Endothelial cell of umbilical vein (primary cell): ENCODE measurements around the gene ADAT3. TPM values are rescaled to one million over a fixed set of nuclear protein-coding genes. Genes with fewer than 3 reads are reported as not detected.
A peak's percentile ranks its signal among the peaks of the same experiment; 100 is the strongest.

Source experiments
- BruUV-seq: library from RNA; stranded (reverse); fragments of 400-500 nt; replicated peaks from 2 replicates; lab custom pipeline; 2021; lab: Mats Ljungman, UMichigan
- CTCF ChIA-PET: fragments of 300-600, 350-600 bp; sonication (Branson Sonifier 250); formaldehyde crosslinking; loops from one replicate; lab custom pipeline; 2021; ENCODE audit warnings: antibody characterized with exemption, inconsistent platforms; lab: Charles Lee
- POLR2A ChIA-PET: fragments of 300-600, 350-600 bp; sonication (Branson Sonifier 250); formaldehyde crosslinking; loops from one replicate; lab custom pipeline; 2021; ENCODE audit warnings: antibody characterized with exemption, inconsistent platforms; lab: Charles Lee
- DNase-seq: peaks from one replicate; pipeline ENCODE4 v3.0.0-alpha.2; 2011; ENCODE audit warnings: low read depth, low spot score
- FAIRE-seq: peaks from 2 replicates; lab custom pipeline; 2011; peaks lifted over from hg19 to GRCh38; lab: Jason Lieb, UNC
- H2AFZ ChIP-seq: 2 replicates; pipeline ENCODE4 v1.6.0; 2012; ENCODE audit warnings: low read depth, low read length, control low read depth, inconsistent platforms
- H3K27ac ChIP-seq: 2 replicates; pipeline ENCODE4 v1.5.1; 2011; ENCODE audit warnings: low read depth, mild to moderate bottlenecking, control low read depth, low read length, moderate library complexity; ENCODE audit not compliant: insufficient read depth
- H3K27me3 ChIP-seq, 2 experiments: 2 replicates each; pipeline versions ENCODE4 v1.6.0 to v1.6.1; 2011; ENCODE audit warnings: low read length in 2 of 2, mixed read lengths in 1 of 2; ENCODE audit not compliant: control insufficient read depth in 2 of 2, insufficient read depth in 2 of 2
- H3K36me3 ChIP-seq, 2 experiments: 2 replicates in 1 of 2; 3 replicates in 1 of 2; pipeline ENCODE4 v1.5.1; 2011; ENCODE audit warnings: low read length in 2 of 2, mild to moderate bottlenecking in 1 of 2, moderate library complexity in 1 of 2; ENCODE audit not compliant: control insufficient read depth in 2 of 2, insufficient read depth in 2 of 2; ENCODE audit errors: extremely low read depth in 1 of 2
- H3K4me1 ChIP-seq: 3 replicates; pipeline ENCODE4 v1.5.1; 2011; ENCODE audit warnings: mild to moderate bottlenecking, low read length; ENCODE audit not compliant: control insufficient read depth, insufficient read depth; ENCODE audit errors: extremely low read depth
- H3K4me2 ChIP-seq: 2 replicates; pipeline ENCODE4 v1.6.1; 2011; ENCODE audit warnings: low read length, control low read depth, mixed read lengths; ENCODE audit not compliant: insufficient read depth
- H3K4me3 ChIP-seq, 3 experiments: fragments of 200-600 bp in 1 of 3; sonication (generic), shearing (Covaris generic) in 1 of 3; replicated peaks in 1 of 3; 2 replicates each; pipeline ENCODE4 v1.5.1; 2011 to 2016; ENCODE audit warnings: control low read depth in 3 of 3, low read length in 3 of 3, mild to moderate bottlenecking in 2 of 3, inconsistent platforms in 1 of 3, low read depth in 1 of 3, moderate library complexity in 1 of 3; ENCODE audit not compliant: insufficient read depth in 1 of 3
- H3K79me2 ChIP-seq: 2 replicates; pipeline ENCODE4 v1.6.0; 2012; ENCODE audit warnings: low read length, inconsistent platforms; ENCODE audit not compliant: control insufficient read depth, insufficient read depth
- H3K9ac ChIP-seq: replicated peaks from 2 replicates; pipeline ENCODE3; 2011; ENCODE audit warnings: low read length, control low read depth; ENCODE audit not compliant: insufficient read depth; ENCODE audit errors: extremely low read depth
- H3K9me1 ChIP-seq: replicated peaks from 3 replicates; pipeline ENCODE4 v1.6.0; 2011; ENCODE audit warnings: mild to moderate bottlenecking, low read length; ENCODE audit not compliant: control insufficient read depth, insufficient read depth; ENCODE audit errors: extremely low read depth
- H3K9me3 ChIP-seq: replicated peaks from 2 replicates; pipeline ENCODE4 v1.5.1; 2012; ENCODE audit warnings: low read length, inconsistent platforms; ENCODE audit not compliant: control insufficient read depth, insufficient read depth
- H4K20me1 ChIP-seq: replicated peaks from 2 replicates; pipeline ENCODE3; 2011; ENCODE audit warnings: mild to moderate bottlenecking, low read length; ENCODE audit not compliant: control insufficient read depth, insufficient read depth; ENCODE audit errors: extremely low read depth
- CTCF ChIP-seq, 2 donors: IDR thresholded peaks; 1 replicate in 1 of 2; 2 replicates in 1 of 2; pipeline ENCODE4 v1.5.1; 2011; ENCODE audit warnings: low read length in 2 of 2, mild to moderate bottlenecking in 2 of 2, moderate library complexity in 2 of 2, control low read depth in 1 of 2, inconsistent platforms in 1 of 2, low read depth in 1 of 2; ENCODE audit not compliant: insufficient read depth in 1 of 2; ENCODE audit errors: extremely low read depth in 1 of 2
- EZH2 ChIP-seq: IDR thresholded peaks from 2 replicates; pipeline ENCODE4 v1.6.1; 2012; ENCODE audit warnings: borderline replicate concordance, low read depth, mild to moderate bottlenecking, moderate library complexity, low read length, inconsistent platforms; ENCODE audit not compliant: severe bottlenecking
- FOS ChIP-seq: IDR thresholded peaks from 2 replicates; pipeline ENCODE4 v1.6.1; 2011; ENCODE audit warnings: mild to moderate bottlenecking, low read length, moderate library complexity, borderline replicate concordance; ENCODE audit not compliant: insufficient read depth
- GATA2 ChIP-seq: IDR thresholded peaks from 2 replicates; pipeline ENCODE4 v1.7.0; 2011; ENCODE audit warnings: low read depth, mild to moderate bottlenecking, moderate library complexity, mixed read lengths, low read length; ENCODE audit not compliant: insufficient read length, insufficient read depth
- JUN ChIP-seq: IDR thresholded peaks from 2 replicates; pipeline ENCODE4 v1.6.1; 2011; ENCODE audit warnings: borderline replicate concordance, low read depth; ENCODE audit not compliant: insufficient read length, insufficient read depth
- MAX ChIP-seq: IDR thresholded peaks from 2 replicates; pipeline ENCODE4 v1.6.1; 2011; ENCODE audit not compliant: insufficient read depth, insufficient read length
- MYC ChIP-seq: IDR thresholded peaks from one replicate; pipeline ENCODE4 v1.6.1; 2011; ENCODE audit warnings: mild to moderate bottlenecking, low read depth, low read length
- POLR2A ChIP-seq: IDR thresholded peaks from 2 replicates; pipeline ENCODE4 v1.6.1; 2012; ENCODE audit warnings: low read depth, mild to moderate bottlenecking, control low read depth, low read length
- POLR2AphosphoS5 ChIP-seq: IDR thresholded peaks from 2 replicates; pipeline ENCODE4 v1.6.1; 2012; ENCODE audit warnings: low read depth, mild to moderate bottlenecking, control low read depth, low read length, moderate library complexity; ENCODE audit not compliant: insufficient read depth
- dilution Hi-C: fragments of 300-500 bp; cut with MboI; formaldehyde crosslinking; loops from one replicate; pipeline ENCODE4 v1.15.0; 2019; ENCODE audit warnings: low sequenced_read_pairs; ENCODE audit not compliant: extremely low pct_ligation_motif_present
- intact Hi-C: fragments of 100-400 bp; cut with micrococcal nuclease; formaldehyde crosslinking; loops from one replicate; pipeline ENCODE4 v1.10.0; 2022
- polyA plus RNA-seq, 4 experiments: library from polyadenylated mRNA; depleted of rRNA in 3 of 4; stranded (reverse) in 3 of 4; unstranded in 1 of 4; fragments of >200 nt; gene quantifications; 2 replicates each; pipeline versions ENCODE4 v1.2.1 to v1.2.3, GENCODE V29; 2011 to 2012; ENCODE audit warnings: missing spikeins in 1 of 4
- total RNA-seq: library from RNA; stranded (reverse); gene quantifications from 2 replicates; pipeline ENCODE4 v1.2.3, GENCODE V29; 2021

Gene ADAT3
- total and polyA plus RNA-seq, 2 donors (not counting 3 experiments of a cell fraction or from before 2014, with no cell fraction given) = 5.7 to 11.7 TPM

- Histone ChIP-seq H3K27me3 (no peaks in the 10 kb centered on the region), H3K4me3 (peak overlapping the region in 1 of 3 experiments; percentile 72), H3K9ac (peak overlapping the region; percentile 97), H4K20me1 (no peaks in the 10 kb centered on the region), H3K4me2 (peak overlapping the region; percentile 92), H2AFZ (no peak overlapping the region), H3K9me3 (no peaks in the 10 kb centered on the region), H3K27ac (peak overlapping the region; percentile 2), H3K36me3 (peaks cover 0 to 4% of the 10 kb centered on the region in 2 experiments), H3K4me1 (peaks cover 21% of the 10 kb centered on the region), H3K9me1 (no peaks in the 10 kb centered on the region), H3K79me2 (peaks cover 38% of the 10 kb centered on the region)
- dilution Hi-C loops = no loop called here
- BruUV-seq = no TSS peak
- DNase-seq = peak; percentile 50
- FAIRE-seq = peak; percentile 67
- intact Hi-C loops = no loop called here
- TF ChIP-seq MAX = no peak
- no peak for TF ChIP-seq JUN
- no peak for TF ChIP-seq EZH2
- TF ChIP-seq MYC = no peak
- TF ChIP-seq POLR2A = no peak
- no peak for TF ChIP-seq POLR2AphosphoS5
- TF ChIP-seq GATA2 = no peak
- TF ChIP-seq FOS = no peak
- no peak for TF ChIP-seq CTCF (IDR thresholded peaks at IDR 0.05; ENCODE audit: extremely low read depth in 1 of 2, insufficient read depth in 1 of 2, low read depth in 1 of 2, low read length in 2 of 2)
- ChIA-PET CTCF (interaction anchor here (1.0 kb wide), 1 partner anchor 9 kb away, joined by 3 read pairs; no protein-coding TSS in a partner anchor), POLR2A (no interaction called here)
Observed at GRCh38 chr19:1873524-1874473, 31.4 kb upstream of the ADAT3 start.
